HG02840 (cell line): ENCODE results near the gene SPRYD7.
"Not testable (repeated sequence)": the region's sequence is repeated elsewhere in the genome, so short reads cannot be mapped to it uniquely, and the experiment has no call there.

ENCODE experiments used
- ATAC-seq: cut with Tn5 transposase; IDR thresholded peaks from one replicate; pipeline ENCODE4 v1.9.1; 2021; ENCODE audit warnings: mild to moderate bottlenecking, moderate library complexity, moderate number of reproducible peaks; ENCODE audit not compliant: unreplicated experiment, low FRiP score

SPRYD7 gene

DNA sequence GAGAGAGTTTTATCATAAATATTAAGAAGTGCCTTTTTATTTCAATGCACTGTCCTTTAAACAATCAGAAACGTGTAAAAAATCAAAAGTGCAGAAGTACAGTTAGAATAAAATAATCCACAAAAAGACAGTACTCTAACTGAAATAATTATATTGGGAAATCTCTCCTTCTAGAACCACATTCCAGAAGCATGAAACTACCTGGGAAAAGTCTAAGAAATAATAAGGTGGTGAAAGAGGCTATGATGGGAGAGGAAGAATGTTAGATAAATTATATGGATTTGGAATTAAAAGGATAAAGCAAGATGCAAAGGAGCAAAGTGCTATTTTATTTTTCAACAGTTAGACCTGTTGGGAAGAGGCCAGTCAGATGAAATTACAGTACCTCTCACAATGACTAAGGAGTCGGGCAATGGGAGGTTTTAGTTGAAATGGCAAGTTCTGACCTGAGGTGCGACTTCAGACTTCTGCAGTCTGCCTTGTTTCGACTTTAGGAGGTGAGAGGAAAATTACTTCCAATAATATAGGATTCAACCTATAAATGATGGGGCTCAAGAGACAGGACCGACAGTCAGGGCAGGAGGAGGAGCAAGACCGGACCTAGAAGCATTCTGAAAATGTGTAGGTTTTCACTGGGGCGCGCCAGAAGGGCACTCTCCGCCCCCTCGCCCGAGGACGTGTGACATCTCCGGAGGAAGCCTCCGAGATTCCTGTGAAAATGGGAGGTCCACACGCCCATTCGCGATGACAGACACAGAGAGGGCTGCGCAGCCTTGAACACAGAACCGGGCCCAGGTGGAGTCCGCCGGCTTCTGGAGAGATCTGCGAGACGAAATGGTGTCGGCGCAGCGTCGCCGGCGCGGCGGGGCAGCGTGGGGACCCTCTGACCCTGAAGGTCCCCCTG, 717 bp downstream of the SPRYD7 start:
- peak; percentile 28 for ATAC-seq

DNA sequence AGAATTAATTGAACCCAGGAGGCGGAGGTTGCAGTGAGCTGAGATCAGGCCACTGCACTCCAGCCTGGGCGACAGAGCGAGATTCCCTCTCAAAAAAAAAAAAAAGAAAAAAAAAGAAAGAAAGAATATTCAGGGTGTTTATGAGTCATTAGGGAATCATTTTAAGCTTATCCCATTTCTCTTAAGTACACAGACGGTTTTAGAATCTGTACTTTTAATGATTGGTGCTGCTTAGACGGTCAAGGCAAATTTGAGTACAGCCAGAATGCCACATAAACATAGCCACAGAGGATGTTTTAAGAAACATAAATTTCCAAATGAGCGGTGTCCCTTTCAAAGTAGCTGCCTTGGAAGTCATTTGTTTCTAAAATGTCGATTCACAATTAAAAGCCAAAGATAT, 2.6 kb downstream of the SPRYD7 start:
- ATAC-seq, result no peak

DNA sequence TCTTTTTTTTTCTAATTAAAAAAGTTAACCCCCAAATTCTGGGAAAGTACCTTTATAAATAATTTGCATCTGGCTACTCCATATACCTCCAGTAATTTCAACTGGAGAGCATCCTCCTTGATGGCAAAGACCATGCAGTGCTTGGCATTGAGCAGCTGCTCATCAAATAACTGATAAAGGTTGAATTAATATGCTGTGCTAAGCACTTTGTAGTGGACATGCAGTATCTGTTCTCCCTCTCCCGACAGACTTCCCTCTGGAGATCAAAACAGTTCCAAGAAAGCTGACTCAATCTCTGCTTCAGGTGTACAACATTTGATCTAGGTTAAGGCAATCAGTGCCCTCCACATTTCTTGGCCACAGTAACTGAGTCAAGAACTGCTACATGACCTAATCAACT, 3.3 kb downstream of the SPRYD7 start:
- no peak for ATAC-seq

DNA sequence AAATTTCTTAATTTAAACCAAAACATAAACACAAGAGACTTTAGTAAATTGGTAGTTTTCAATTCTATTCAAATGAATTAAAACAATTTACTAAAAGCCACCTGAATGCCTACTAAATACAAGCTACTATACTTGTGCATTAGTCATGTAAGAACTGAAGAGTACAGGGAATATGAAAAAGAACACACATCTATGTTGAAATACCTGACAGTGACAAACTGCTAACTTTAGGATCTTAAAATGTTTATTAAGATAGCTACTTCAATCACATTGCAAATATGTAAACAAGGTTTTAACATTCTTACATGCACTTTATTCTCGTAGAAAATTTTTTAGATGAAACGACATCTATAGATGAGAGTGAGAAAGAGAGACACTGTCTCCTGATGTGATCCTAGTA, 4.1 kb downstream of the SPRYD7 start:
- no peak for ATAC-seq

DNA sequence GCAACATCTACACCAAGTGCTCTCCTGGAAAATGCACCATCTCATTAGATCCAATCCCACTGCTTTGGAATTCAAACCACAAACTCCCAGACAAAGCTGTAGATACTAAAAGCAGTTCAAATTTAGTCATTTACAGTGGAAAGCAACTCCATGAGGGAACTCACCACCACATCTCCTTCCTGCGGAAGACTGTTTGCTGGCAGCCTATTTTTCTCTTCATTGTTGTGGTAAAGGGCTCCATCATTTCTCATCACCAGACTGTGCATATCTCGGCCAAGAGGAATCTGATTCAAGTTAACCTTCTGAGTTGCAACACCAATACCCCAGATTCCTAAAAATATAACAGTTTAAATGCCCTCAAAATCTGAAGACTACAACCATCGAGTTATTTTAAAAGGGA, 8.4 kb downstream of the SPRYD7 start:
- no peak for ATAC-seq

DNA sequence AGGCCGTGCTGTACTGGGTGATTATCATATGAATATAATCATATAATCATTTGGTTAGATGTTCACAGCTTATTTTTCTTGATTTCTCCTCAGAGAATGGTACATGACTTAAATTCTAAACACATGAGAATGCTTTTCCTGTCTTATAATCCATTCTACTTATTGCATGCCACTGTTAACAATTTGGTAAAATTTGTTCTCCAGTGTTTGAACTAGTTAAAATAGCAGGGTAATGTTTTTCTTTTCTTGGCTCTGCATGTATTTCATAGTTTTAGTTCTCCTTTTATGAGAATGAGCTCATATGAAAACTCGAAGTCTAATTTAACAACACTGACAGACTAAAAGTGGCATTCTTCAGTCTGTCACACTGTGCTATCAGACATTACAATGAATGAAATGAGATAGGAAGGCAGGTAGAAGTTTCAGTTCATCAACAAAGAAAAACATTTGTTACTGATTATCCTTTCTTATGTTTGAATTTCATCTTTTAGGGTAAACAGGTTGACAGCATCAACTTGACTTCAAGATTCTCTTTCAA, 10.2 kb downstream of the SPRYD7 start:
- no peak for ATAC-seq

DNA sequence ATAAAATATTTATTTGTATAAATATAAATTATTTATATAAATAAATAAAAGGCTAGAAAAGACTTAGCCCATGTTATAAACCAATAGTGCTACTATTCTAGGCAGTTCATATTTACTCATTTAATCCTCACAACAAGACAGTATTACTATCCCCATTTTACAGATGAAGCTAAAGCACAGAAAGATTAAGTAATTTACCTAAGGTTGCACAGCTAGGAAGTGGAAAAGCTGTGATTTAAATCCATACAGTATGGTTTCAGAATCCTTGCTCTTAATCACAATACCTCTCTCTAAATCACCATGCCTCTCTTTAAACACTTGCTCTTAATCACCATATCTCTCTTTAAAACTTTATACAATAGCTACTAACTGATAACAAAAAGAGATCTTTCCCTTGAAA, 13.8 kb downstream of the SPRYD7 start:
- ATAC-seq, result no peak

DNA sequence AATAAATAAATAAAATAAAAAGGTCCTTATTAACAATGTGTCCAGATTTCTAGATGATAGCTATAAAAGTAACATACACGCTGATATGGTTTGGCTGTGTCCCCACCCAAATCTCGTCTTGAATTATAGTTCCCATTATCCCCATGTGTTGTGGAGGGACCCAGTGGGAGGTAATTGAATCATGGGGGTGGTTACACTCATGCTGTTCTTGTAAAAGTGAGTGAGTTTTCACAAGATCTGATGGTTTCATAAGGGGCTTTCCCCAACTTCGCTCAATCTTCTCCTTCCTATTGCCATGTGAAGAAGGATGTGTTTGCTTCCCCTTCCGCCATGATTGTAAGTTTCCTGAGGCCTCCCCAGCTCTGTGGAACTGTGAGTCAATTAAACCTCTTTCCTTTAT, 15.2 kb downstream of the SPRYD7 start:
- not testable (repeated sequence) for ATAC-seq

DNA sequence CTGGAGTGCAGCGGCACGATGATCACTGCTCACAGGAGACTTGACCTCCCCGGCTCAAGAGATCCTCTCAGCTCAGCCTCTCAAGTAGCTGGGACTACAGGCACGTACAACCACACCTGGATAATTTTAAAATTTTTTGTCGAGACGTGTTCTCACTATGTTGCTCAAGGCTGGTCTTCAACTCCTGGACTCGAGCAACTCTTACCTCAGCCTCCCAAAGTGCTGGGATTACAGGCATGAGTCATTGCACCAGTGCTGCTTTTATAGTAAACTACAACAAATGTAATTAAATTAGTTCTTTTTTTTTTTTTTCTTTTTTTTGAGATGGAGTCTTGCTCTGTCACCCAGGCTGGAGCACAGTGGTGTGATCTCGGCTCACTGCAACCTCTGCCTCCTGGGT, 18.0 kb downstream of the SPRYD7 start:
- ATAC-seq, result not testable (repeated sequence)

DNA sequence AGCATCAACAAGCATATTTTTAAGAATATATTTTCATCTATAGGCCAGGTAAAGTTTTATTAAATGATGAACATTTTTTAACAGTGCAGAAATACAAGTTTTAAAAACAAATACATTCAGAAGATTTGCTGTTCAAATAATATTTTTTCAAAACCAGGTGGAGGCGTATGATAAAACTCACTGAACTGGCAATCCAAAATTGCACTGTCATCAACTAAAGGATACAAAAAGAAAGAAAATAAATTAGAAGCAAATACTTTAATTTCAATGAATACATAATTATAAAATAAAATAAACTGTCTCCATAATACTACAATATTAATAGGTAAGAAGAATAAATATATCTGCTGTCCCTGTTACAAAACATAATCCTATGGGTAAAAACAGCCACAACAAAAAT, 21.2 kb downstream of the SPRYD7 start:
- no peak for ATAC-seq

DNA sequence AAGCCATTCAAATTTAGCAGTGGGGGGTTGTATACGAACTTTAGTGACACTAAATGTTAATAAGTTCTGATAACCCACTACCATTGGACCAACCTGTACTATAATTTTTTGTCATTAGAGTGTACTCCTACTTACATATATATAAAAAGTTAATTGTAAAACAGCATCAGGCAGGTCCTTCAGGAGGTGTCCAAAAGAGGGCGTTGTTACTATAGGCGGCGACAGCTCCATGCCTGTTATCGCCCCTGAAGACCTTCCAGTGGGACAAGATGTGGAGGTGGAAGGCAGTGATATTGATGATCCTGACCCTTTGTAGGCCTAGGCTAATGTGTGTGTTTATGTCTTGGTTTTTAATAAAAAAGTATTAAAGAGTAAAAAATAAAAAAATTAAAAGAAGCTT, 27.5 kb downstream of the SPRYD7 start:
- no peak for ATAC-seq

DNA sequence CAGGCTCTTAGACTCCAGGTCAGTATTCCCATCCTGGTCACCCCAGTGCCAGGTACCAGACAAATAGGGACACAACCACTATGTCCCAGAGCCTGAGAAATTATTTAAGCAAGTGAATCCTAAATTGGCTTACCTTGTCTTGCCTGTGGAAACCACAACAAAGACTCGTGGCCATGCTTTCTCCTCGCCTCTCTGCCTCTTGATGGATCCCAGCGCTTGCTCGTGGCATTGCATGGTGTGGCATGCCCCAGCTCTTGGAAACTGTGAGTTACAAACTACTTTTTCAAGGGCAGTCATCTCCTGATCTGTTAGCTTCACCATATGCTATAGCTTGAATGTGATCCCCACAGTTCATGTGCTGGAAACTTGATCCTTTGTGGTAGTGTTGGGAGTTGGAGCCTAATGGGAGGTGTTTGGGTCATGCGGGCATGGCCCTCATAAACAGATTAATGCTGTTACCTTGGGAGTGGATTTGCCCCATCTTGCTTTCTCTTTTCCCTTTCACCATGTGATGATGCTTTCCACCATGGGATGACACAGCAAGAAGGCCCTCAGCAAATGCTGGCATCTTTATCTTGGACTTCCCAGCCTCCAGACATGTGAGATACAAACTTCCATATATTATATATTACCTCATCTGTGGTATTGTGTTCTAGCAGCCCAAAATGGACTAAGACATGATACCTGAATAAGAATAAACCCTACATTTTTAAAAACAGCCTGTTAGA, 31.2 kb downstream of the SPRYD7 start:
- no peak for ATAC-seq

DNA sequence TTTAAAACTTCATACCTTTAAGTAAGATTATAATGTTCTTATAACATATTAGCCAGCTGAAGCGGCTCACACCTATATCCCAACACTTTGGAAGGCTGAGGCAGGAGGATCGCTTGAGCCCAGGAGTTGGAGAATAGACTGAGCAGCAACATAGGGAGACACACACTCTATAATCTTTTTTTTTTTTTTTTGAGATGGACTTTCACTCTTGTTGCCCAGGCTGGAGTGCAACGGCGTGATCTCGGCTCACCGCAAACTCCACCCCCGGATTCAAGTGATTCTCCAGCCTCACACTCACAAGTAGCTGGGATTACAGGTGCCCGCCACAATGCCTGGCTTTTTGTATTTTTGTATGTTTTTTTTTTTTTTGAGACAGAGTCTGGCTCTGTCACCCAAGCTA, 37.3 kb downstream of the SPRYD7 start:
- ATAC-seq, result no peak

DNA sequence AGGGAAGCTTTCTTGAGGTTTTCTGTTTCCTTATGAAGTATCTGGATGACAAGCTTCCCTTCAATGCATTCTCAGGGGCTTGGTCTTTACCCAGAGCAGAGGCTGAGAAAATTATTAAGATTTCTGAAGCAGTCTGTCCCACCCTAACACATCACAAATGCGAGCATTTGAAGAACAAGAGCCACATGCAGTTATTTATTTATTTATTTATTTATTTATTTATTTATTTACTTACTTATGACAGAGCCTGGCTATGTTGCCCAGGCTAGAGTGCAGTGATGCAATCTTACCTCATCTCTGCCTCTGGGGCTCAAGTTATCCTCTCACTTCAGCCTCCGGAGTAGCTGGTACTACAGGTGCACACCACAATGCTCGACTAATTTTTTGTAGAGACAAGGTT, 38.4 kb downstream of the SPRYD7 start:
- ATAC-seq, result no peak

DNA sequence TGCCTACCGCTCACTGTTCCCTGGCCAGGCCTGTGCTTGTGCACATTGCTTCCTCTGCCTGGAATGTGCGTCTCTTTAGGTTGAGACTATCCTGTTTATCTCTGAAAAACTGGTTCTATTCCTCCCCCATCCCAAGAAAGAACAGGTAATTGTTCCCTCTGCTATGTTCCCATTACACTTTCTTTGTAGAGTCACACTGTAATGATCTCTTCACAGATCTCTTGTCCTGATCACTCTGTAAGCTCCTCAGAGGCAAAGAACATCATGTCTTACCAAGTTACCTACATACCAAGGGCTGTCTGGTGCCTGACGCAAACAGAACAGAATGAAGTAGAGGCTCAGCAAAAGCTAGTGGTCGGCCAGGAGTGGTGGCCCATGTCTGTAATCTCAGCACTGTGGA, 40.3 kb downstream of the SPRYD7 start:
- ATAC-seq, result no peak

DNA sequence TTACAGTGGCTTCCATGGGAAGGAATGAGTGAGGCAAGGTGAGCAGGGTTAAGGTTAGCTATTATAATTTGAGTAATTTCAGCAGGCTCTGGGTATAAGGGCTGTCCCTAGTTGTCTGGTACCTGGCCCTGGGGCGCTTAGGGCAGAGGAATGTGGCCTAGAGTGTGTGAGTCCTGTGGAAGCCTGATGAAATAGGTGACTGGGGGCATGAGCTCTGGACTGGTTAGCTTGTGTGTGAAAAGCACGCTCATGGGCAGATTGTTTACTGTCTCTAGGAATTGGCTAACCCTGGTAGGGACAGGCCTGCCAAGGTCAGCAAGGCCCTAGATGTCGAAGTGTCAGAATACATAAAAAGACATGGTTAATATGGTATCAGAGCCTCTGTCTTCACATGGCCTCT, 42.5 kb downstream of the SPRYD7 start:
- ATAC-seq, result no peak

DNA sequence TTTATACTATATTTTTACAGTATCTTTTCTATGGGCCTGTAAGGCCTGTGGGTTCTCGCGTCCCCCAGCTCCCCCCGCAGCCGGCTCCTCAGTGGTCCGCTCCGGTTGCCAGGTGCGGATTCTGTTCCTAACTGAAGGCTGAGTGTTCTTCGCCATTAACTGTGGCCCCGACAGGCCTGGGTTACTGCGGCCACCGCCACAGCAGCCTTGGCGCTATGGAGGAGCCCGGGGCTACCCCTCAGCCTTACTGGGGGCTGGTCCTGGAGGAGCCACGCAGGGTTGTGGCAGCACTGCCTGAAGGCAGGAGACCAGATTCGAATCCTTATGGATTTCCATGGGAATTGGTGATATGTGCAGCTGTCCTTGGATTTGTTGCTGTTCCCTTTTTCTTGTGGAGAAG, 45.8 kb downstream of the SPRYD7 start:
- ATAC-seq, result no peak

DNA sequence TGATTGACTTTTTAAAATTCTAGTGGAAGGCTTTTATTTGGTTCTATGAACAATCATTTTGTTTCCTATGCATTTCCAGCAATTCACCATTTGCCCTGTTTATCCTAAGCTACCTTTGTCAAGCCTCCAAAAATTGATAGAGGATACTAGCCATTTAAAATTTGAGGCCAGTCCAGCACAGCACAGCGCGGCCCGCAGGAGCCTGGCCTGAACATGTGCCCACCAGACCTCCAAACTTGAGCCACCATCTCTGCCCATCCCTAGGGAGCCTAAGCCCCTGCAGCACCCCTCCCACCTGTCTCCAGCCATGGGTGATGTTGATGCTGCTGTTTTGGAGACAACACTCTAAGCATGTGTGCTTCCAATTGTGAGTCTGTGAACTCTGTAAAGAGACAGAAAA, 57.5 kb downstream of the SPRYD7 start:
- ATAC-seq, result no peak

DNA sequence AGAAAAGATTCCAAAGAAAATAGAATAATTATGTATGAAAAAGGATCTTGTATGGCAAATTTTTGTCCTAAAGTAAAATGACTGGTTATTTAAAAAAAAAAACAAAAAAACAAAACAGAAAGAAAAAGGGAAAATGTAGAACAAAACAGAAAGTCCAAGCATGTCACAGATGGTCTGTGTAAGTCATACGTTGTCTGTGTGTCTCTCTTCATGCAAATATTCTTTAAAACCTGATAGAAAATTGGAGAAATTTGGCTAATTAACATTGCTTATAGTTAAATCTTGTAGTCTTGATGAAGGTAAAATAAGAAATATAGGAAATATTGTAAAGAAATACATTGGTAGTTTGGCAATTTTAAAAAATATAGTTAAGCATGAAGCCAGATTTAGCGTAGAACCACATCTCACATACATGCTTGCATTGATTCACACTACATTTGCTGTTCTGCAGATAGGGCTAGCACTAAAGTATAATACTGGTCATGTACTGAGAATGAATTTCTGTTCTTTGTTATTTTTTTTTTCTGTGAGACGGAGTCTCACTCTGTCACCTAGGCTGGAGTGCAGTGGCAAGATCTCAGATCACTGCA, 58.4 kb downstream of the SPRYD7 start:
- ATAC-seq, result no peak

DNA sequence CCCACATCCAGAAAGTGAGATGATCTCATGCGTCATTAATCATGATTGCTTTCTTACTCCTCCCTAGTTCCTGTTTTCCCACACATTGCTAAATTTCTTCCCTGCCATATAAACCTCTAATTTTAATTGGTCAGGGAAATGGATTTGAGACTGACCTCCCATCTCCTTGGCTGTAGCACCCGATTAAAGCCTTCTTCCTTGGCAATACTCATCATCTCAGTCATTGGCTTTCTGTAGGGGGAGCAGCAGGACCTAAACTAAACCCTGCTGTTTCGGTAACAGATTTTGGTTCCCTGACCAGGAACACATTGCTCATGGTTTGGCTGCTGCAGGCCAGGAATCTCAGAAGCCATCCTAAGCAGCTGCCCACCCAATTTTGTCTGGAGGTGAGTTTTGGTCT, 61.7 kb downstream of the SPRYD7 start:
- no peak for ATAC-seq

DNA sequence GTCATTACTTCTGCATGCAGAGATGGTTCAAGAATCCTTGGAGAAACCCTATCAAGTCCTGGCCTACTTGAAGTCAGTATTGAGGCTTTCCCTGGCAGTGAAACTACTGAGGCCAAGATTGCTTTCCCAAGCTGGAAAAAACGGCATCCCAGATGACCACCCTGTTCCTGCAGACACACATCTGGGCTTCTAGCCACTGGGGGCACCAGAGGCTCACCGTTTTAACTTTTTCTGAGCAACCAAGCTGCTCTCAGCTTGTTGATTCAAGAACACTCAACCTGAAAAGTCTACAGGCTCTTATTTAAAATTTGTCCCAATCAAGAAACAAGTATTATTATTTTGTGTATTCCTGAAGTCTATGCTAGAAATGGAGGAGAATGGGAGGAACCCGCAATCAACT, 66.6 kb downstream of the SPRYD7 start:
- no peak for ATAC-seq
